Measurements from ENCODE around the gene HEYL.

DNA sequence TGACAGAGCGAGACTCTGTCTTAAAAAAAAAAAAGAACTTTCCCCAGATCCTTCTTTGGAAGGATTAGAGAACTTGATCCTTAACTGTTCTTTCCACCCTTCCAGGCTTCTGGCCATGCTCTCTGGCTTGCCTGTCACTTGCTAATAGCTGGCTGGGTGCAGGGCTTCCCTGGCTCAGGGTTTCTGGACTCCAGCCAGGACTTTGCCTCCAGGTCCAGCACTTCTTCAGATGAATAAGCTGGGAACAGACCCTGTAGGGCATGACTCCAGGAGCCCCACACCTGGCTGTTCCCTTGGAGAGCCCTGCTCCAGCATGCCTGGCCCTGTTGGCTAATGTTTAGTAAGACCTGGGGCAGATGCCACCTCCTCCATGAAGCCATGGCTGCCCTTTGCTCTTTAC is 35.8 kb upstream of the HEYL start:
- TF ChIP-seq, protein P1, sequence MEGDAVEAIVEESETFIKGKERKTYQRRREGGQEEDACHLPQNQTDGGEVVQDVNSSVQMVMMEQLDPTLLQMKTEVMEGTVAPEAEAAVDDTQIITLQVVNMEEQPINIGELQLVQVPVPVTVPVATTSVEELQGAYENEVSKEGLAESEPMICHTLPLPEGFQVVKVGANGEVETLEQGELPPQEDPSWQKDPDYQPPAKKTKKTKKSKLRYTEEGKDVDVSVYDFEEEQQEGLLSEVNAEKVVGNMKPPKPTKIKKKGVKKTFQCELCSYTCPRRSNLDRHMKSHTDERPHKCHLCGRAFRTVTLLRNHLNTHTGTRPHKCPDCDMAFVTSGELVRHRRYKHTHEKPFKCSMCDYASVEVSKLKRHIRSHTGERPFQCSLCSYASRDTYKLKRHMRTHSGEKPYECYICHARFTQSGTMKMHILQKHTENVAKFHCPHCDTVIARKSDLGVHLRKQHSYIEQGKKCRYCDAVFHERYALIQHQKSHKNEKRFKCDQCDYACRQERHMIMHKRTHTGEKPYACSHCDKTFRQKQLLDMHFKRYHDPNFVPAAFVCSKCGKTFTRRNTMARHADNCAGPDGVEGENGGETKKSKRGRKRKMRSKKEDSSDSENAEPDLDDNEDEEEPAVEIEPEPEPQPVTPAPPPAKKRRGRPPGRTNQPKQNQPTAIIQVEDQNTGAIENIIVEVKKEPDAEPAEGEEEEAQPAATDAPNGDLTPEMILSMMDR (IDR thresholded peaks at IDR 0.05) = no peak
- no peak for TF ChIP-seq POLR2A (IDR thresholded peaks at IDR 0.05)
